ENCODE measurements around the gene CIC. TPM values are rescaled to one million over a fixed set of nuclear protein-coding genes. Genes with fewer than 3 reads are reported as not detected.

Gene CIC
- total RNA-seq, 1 donor from 2014 or later = 10.4 TPM

DNA sequence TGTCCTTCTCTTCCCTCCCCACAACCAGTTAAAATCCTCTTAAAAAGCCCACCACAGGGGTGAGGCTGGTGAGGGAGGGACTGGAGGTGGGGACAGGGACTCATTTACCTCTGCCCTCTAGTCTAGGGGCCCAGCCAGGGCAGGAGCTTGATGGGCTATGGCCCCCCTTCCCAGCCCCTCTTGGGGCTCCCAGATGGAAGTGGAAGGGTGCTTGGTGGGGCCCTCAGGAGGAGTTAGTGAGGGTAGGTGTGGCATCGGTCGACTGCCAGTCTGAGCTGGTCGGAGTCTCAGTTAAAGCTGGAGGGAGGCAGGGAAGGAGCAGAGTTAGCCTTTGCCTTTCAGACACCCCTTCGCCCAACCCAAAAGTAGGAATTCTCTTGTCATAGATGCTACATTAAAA, 38.5 kb upstream of the CIC start:
- Histone ChIP-seq H3K4me1 (ENCODE audit: control insufficient read depth in 3 of 3, insufficient read depth in 3 of 3, low read length in 3 of 3) (no peaks in the 10 kb centered on the region), H3K27me3 (ENCODE audit: control insufficient read depth in 3 of 3, insufficient read depth in 3 of 3, low read length in 3 of 3) (no peaks in the 10 kb centered on the region), H3K9ac (ENCODE audit: low read depth in 1 of 3, low read length in 3 of 3) (no peak overlapping the region), H3K36me3 (ENCODE audit: control insufficient read depth in 3 of 3, insufficient read depth in 3 of 3, low read length in 3 of 3) (peaks cover 72 to 80% (median 76%) of the 10 kb centered on the region in 3 donors), H3K9me3 (ENCODE audit: control insufficient read depth in 3 of 3, low read length in 3 of 3) (no peaks in the 10 kb centered on the region), H3K27ac (ENCODE audit: low read depth, low read length) (no peak overlapping the region), H3K4me3 (ENCODE audit: low read length in 3 of 3) (no peak overlapping the region)

DNA sequence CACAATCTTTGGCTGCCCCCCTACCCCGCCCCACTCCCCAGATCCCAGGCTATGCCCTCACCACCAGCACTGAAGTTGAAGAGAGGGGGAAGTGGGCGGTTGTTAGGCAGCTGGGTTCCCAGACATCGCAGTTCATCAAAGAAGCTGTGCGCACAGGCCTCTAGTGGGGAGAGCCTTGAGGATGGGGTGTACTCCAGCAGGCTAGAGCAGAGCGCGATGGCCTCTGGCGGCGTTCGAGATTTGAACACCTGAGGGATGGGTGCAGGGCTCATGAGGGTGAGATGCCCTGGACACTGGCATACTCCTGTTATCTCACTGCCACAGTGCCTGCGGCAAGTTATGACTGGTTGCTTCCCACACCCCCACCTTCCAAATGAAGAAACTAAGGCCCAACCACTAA, 36.6 kb upstream of the CIC start:
- Histone ChIP-seq H3K9ac (ENCODE audit: low read depth in 1 of 3, low read length in 3 of 3) (no peak overlapping the region), H3K27ac (ENCODE audit: low read depth, low read length) (no peak overlapping the region), H3K36me3 (ENCODE audit: control insufficient read depth in 3 of 3, insufficient read depth in 3 of 3, low read length in 3 of 3) (peaks cover 68 to 78% (median 75%) of the 10 kb centered on the region in 3 donors), H3K4me1 (ENCODE audit: control insufficient read depth in 3 of 3, insufficient read depth in 3 of 3, low read length in 3 of 3) (no peaks in the 10 kb centered on the region), H3K4me3 (ENCODE audit: low read length in 3 of 3) (no peak overlapping the region), H3K27me3 (ENCODE audit: control insufficient read depth in 3 of 3, insufficient read depth in 3 of 3, low read length in 3 of 3) (no peaks in the 10 kb centered on the region), H3K9me3 (ENCODE audit: control insufficient read depth in 3 of 3, low read length in 3 of 3) (no peaks in the 10 kb centered on the region)

DNA sequence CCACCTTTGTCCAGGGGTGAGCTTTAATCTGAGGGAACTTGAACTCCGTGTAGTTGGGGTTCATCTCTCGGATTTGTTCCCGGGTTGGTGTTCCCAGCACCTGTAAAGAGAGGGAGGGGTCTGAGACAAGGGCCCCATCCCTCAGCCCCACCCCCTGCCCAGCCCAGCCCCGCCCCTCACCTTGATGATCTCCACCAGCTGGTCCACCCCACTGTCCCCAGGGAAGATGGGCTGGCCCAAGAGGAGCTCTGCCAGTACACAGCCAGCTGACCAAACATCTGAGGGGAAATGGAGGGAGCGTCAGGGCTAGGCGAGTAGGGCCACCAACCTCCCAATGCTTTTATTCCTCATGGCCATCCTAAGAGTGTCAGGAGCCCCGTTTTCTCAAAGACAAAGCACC, 35.9 kb upstream of the CIC start:
- H3K4me1 ChIP-seq (ENCODE audit: control insufficient read depth in 3 of 3, insufficient read depth in 3 of 3, low read length in 3 of 3) = no peaks in the 10 kb centered on the region
- no peak overlapping the region for H3K27ac ChIP-seq (ENCODE audit: low read depth, low read length)
- H3K27me3 ChIP-seq (ENCODE audit: control insufficient read depth in 3 of 3, insufficient read depth in 3 of 3, low read length in 3 of 3) = no peaks in the 10 kb centered on the region
- peaks cover 68 to 74% (median 72%) of the 10 kb centered on the region in 3 donors for H3K36me3 ChIP-seq (ENCODE audit: control insufficient read depth in 3 of 3, insufficient read depth in 3 of 3, low read length in 3 of 3)
- H3K9me3 ChIP-seq (ENCODE audit: control insufficient read depth in 3 of 3, low read length in 3 of 3) = no peaks in the 10 kb centered on the region
- no peak overlapping the region for H3K9ac ChIP-seq (ENCODE audit: low read depth in 1 of 3, low read length in 3 of 3)
- H3K4me3 ChIP-seq (ENCODE audit: low read length in 3 of 3) = no peak overlapping the region

DNA sequence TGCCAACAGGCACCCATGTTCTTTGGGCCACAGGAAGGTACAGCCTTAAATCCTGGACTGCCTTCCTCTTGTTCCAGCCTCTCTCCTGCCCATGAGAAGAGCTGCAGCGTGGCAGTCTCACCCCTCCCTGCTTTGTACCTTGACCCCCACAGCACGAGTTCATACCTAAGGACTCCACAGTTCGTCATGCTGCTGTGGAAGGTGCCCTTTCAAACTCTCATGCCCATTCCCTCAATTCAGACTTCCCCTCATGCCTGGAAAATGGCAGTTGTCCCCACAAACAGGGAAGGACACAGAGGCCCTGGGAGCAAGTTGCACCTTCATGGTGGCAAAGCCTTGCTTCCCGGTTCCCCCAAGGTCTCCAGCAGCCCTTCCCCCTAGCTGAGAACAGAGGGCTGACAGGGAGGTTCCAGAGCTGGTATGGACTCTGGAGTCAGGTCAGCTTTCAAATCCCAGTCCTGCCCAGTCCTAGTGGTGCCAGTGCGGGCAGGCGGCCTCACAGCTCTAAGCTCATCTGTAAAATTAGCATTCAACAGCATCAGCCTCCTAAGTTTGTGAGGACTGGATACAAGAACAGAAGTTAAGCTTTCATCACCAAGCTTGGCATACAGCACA, 35.3 kb upstream of the CIC start:
- H3K9me3 ChIP-seq (ENCODE audit: control insufficient read depth in 3 of 3, low read length in 3 of 3) = no peaks in the 10 kb centered on the region
- no peak overlapping the region for H3K4me3 ChIP-seq (ENCODE audit: low read length in 3 of 3)
- H3K27ac ChIP-seq (ENCODE audit: low read depth, low read length) = no peak overlapping the region
- peaks cover 68 to 77% (median 70%) of the 10 kb centered on the region in 3 donors for H3K36me3 ChIP-seq (ENCODE audit: control insufficient read depth in 3 of 3, insufficient read depth in 3 of 3, low read length in 3 of 3)
- no peaks in the 10 kb centered on the region for H3K4me1 ChIP-seq (ENCODE audit: control insufficient read depth in 3 of 3, insufficient read depth in 3 of 3, low read length in 3 of 3)
- H3K9ac ChIP-seq (ENCODE audit: low read depth in 1 of 3, low read length in 3 of 3) = peak overlapping the region in 1 of 3 donors; percentile 40
- no peaks in the 10 kb centered on the region for H3K27me3 ChIP-seq (ENCODE audit: control insufficient read depth in 3 of 3, insufficient read depth in 3 of 3, low read length in 3 of 3)

DNA sequence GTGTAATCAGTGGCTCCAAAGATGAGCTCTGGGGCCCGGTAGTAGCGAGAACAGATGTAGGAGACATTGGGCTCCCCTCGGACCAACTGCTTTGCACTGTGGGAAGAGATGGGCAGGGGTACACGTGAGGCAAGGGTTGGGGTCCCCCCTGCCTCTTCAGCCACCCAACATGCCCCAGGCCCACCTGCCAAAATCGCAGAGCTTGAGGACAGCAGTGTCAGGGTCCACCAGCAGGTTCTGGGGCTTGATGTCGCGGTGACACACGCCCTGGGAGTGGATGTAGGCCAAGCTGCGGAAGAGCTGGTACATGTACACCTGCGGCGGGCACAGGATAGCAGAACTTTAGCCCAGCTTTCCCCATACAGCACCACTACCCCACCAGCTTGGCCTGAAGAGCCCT, 34.7 kb upstream of the CIC start:
- Histone ChIP-seq H3K4me3 (ENCODE audit: low read length in 3 of 3) (no peak overlapping the region), H3K36me3 (ENCODE audit: control insufficient read depth in 3 of 3, insufficient read depth in 3 of 3, low read length in 3 of 3) (peaks cover 66 to 76% (median 70%) of the 10 kb centered on the region in 3 donors), H3K27ac (ENCODE audit: low read depth, low read length) (no peak overlapping the region), H3K4me1 (ENCODE audit: control insufficient read depth in 3 of 3, insufficient read depth in 3 of 3, low read length in 3 of 3) (peaks cover 0 to 4% (median 0%) of the 10 kb centered on the region in 3 donors), H3K9me3 (ENCODE audit: control insufficient read depth in 3 of 3, low read length in 3 of 3) (no peaks in the 10 kb centered on the region), H3K27me3 (ENCODE audit: control insufficient read depth in 3 of 3, insufficient read depth in 3 of 3, low read length in 3 of 3) (no peaks in the 10 kb centered on the region), H3K9ac (ENCODE audit: low read depth in 1 of 3, low read length in 3 of 3) (peak overlapping the region in 1 of 3 donors; percentile 40)

DNA sequence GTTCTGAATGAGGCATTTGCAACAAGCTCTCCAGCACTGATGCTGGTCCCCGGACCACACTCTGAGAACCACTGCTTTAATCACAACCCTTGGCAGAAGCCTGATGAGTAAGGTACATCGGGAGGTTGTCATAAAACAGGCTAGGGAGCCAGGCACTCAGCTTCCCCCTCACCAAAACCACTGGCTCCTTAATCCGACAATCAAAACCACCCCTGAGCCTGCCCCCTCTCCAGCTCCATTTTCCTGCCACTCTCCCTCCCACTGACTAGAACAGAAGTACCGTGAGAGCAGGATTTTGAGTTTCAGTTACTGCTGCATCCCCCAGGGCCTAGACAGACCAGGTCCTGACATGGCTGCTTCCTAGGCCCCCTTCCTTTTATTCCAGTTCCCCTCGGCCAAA, 33.9 kb upstream of the CIC start:
- Histone ChIP-seq H3K27me3 (ENCODE audit: control insufficient read depth in 3 of 3, insufficient read depth in 3 of 3, low read length in 3 of 3) (no peaks in the 10 kb centered on the region), H3K27ac (ENCODE audit: low read depth, low read length) (no peak overlapping the region), H3K36me3 (ENCODE audit: control insufficient read depth in 3 of 3, insufficient read depth in 3 of 3, low read length in 3 of 3) (peaks cover 68 to 75% (median 70%) of the 10 kb centered on the region in 3 donors), H3K4me1 (ENCODE audit: control insufficient read depth in 3 of 3, insufficient read depth in 3 of 3, low read length in 3 of 3) (peaks cover 0 to 7% (median 4%) of the 10 kb centered on the region in 3 donors), H3K9me3 (ENCODE audit: control insufficient read depth in 3 of 3, low read length in 3 of 3) (no peaks in the 10 kb centered on the region), H3K9ac (ENCODE audit: low read depth in 1 of 3, low read length in 3 of 3) (no peak overlapping the region), H3K4me3 (ENCODE audit: low read length in 3 of 3) (no peak overlapping the region)

DNA sequence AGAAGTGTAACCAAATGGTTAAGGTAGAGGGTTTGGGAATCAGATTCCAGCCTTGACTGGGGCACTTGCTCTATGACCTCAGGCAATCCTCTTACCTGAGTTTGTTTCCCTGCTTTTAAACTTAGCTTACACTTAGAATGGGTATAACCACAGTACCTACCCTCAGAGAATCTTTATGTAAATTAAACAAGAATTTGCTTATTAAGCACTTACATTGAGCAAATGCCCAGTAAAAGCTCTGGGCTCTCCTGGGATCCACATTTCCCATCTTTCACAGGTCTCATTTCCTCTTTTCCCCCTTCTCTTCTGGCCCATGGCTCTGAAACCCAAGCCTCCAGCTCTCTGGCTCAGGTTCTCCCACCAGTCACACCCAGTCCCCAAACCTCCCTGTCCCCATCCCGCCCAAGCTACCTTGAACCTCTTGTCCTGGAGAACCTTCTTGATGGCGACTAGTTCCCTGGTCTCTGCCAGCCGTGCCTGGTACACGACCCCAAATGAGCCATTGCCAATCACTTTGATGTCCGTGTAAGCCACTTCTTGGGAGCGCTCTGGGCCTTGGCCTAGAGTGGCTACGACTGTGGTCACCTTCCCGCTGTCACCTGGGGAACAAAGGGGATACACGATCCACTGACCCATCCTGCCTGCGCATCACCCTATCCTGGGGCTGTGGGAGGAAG, 29.4 kb upstream of the CIC start:
- no peak overlapping the region for H3K27ac ChIP-seq (ENCODE audit: low read depth, low read length)
- H3K4me1 ChIP-seq (ENCODE audit: control insufficient read depth in 3 of 3, insufficient read depth in 3 of 3, low read length in 3 of 3) = peaks cover 19 to 35% (median 20%) of the 10 kb centered on the region in 3 donors
- no peak overlapping the region for H3K4me3 ChIP-seq (ENCODE audit: low read length in 3 of 3)
- H3K9me3 ChIP-seq (ENCODE audit: control insufficient read depth in 3 of 3, low read length in 3 of 3) = no peaks in the 10 kb centered on the region
- no peaks in the 10 kb centered on the region for H3K27me3 ChIP-seq (ENCODE audit: control insufficient read depth in 3 of 3, insufficient read depth in 3 of 3, low read length in 3 of 3)
- H3K36me3 ChIP-seq (ENCODE audit: control insufficient read depth in 3 of 3, insufficient read depth in 3 of 3, low read length in 3 of 3) = peaks cover 27 to 41% (median 33%) of the 10 kb centered on the region in 3 donors
- H3K9ac ChIP-seq (ENCODE audit: low read depth in 1 of 3, low read length in 3 of 3) = peak overlapping the region in 1 of 3 donors; percentile 45

DNA sequence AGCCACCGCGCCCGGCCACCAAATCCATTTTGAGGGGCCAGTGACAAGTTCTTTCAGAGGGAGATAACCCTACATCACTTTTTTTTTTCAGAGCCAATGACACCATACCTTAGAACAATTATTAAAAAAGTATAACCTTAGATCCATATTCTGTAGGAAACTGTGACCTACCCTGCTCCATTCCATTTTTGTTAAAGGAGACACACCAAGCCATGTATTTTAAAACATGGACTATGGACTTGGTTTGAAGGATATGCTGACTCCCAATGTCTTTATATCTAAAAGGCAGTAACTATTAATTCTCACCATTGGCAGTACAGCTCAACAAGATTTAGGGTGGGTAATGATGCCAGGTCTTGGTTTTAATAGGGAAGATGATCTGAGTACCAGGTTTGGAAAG, 27.8 kb upstream of the CIC start:
- no peaks in the 10 kb centered on the region for H3K9me3 ChIP-seq (ENCODE audit: control insufficient read depth in 3 of 3, low read length in 3 of 3)
- peak overlapping the region; percentile 87 to 93 (median 89) for H3K9ac ChIP-seq (ENCODE audit: low read depth in 1 of 3, low read length in 3 of 3)
- no peaks in the 10 kb centered on the region for H3K27me3 ChIP-seq (ENCODE audit: control insufficient read depth in 3 of 3, insufficient read depth in 3 of 3, low read length in 3 of 3)
- H3K4me3 ChIP-seq (ENCODE audit: low read length in 3 of 3) = peak overlapping the region; percentile 85 to 92 (median 91)
- no peak overlapping the region for H3K27ac ChIP-seq (ENCODE audit: low read depth, low read length)
- peaks cover 31 to 48% (median 33%) of the 10 kb centered on the region in 3 donors for H3K4me1 ChIP-seq (ENCODE audit: control insufficient read depth in 3 of 3, insufficient read depth in 3 of 3, low read length in 3 of 3)
- H3K36me3 ChIP-seq (ENCODE audit: control insufficient read depth in 3 of 3, insufficient read depth in 3 of 3, low read length in 3 of 3) = peaks cover 13 to 29% (median 20%) of the 10 kb centered on the region in 3 donors

DNA sequence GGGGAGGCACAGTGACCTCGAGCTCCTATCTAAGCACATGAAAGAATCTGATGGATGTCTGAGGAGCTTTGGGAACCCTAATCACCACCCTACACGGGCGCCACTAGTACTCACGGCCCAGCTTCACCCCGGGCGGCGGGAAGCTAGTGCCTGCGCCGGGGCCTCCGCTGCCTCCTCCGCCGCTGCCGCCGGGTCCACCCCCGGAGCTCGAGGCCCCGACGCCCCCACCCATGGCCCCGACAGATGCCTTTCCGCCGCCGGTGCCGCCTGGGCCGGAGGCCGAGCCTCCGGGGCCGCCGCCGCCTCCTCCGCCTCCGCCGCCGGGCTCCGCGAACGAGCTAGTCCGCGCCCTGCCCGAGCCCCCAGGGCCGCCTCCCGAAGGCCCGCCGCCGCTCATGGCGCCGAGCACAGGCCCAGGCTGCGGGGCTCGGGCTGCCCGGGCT, 27.0 kb upstream of the CIC start:
- Histone ChIP-seq H3K9me3 (ENCODE audit: control insufficient read depth in 3 of 3, low read length in 3 of 3) (no peaks in the 10 kb centered on the region), H3K27ac (ENCODE audit: low read depth, low read length) (peak overlapping the region; percentile 59), H3K27me3 (ENCODE audit: control insufficient read depth in 3 of 3, insufficient read depth in 3 of 3, low read length in 3 of 3) (no peaks in the 10 kb centered on the region), H3K4me3 (ENCODE audit: low read length in 3 of 3) (peak overlapping the region; percentile 85 to 92 (median 91)), H3K4me1 (ENCODE audit: control insufficient read depth in 3 of 3, insufficient read depth in 3 of 3, low read length in 3 of 3) (peaks cover 39 to 56% (median 41%) of the 10 kb centered on the region in 3 donors), H3K9ac (ENCODE audit: low read depth in 1 of 3, low read length in 3 of 3) (peak overlapping the region; percentile 87 to 93 (median 89)), H3K36me3 (ENCODE audit: control insufficient read depth in 3 of 3, insufficient read depth in 3 of 3, low read length in 3 of 3) (peaks cover 8 to 22% (median 12%) of the 10 kb centered on the region in 3 donors)
